Trophoblast cell (in vitro differentiated cells and primary cell): Measurements from ENCODE around the gene MOV10L1.

Experiments
- DNase-seq, 2 donors: peaks; one replicate each; pipeline ENCODE4 v3.0.0-alpha.2; 2016
- H2AFZ ChIP-seq: 2 replicates; pipeline ENCODE4 v1.6.1; 2013; ENCODE audit warnings: low read length, moderate library complexity, mild to moderate bottlenecking; ENCODE audit not compliant: insufficient read depth, poor library complexity
- H2AK5ac ChIP-seq: 2 replicates; pipeline ENCODE4 v1.6.1; 2013; ENCODE audit warnings: mild to moderate bottlenecking, low read length
- H2BK120ac ChIP-seq: 2 replicates; pipeline ENCODE4 v1.6.1; 2013; ENCODE audit warnings: low read length, mild to moderate bottlenecking, moderate library complexity; ENCODE audit not compliant: insufficient read depth, poor library complexity
- H2BK12ac ChIP-seq: 2 replicates; pipeline ENCODE4 v1.6.1; 2013; ENCODE audit warnings: mild to moderate bottlenecking, low read length, moderate library complexity
- H2BK5ac ChIP-seq: 2 replicates; pipeline ENCODE4 v1.6.1; 2013; ENCODE audit warnings: low read length, low read depth, moderate library complexity, mild to moderate bottlenecking; ENCODE audit not compliant: poor library complexity
- H3K14ac ChIP-seq: 2 replicates; pipeline ENCODE4 v1.6.1; 2013; ENCODE audit warnings: mild to moderate bottlenecking, low read length
- H3K18ac ChIP-seq: 2 replicates; pipeline ENCODE4 v1.6.1; 2013; ENCODE audit warnings: mild to moderate bottlenecking, low read length
- H3K23ac ChIP-seq: 2 replicates; pipeline ENCODE4 v1.6.1; 2013; ENCODE audit warnings: low read length
- H3K27ac ChIP-seq: 2 replicates; pipeline ENCODE4 v1.5.1; 2013; ENCODE audit warnings: low read depth, mild to moderate bottlenecking, inconsistent platforms, low read length, moderate library complexity
- H3K27me3 ChIP-seq: 2 replicates; pipeline ENCODE4 v1.6.1; 2013; ENCODE audit warnings: inconsistent platforms, mild to moderate bottlenecking, low read length, moderate library complexity; ENCODE audit not compliant: insufficient read depth
- H3K36me3 ChIP-seq, 2 experiments: 1 replicate in 1 of 2; 2 replicates in 1 of 2; pipeline ENCODE4 v1.6.1; 2013; ENCODE audit warnings: low read length in 2 of 2, mild to moderate bottlenecking in 2 of 2, moderate library complexity in 1 of 2; ENCODE audit not compliant: insufficient read depth in 2 of 2, control insufficient read depth in 1 of 2
- H3K4ac ChIP-seq: 2 replicates; pipeline ENCODE4 v1.6.1; 2013; ENCODE audit warnings: low read depth, mild to moderate bottlenecking, low read length, moderate library complexity
- H3K4me1 ChIP-seq, 2 experiments: 1 replicate in 1 of 2; 2 replicates in 1 of 2; pipeline ENCODE4 v1.6.1; 2013; ENCODE audit warnings: low read length in 2 of 2, mild to moderate bottlenecking in 2 of 2, moderate library complexity in 1 of 2; ENCODE audit not compliant: insufficient read depth in 2 of 2, control insufficient read depth in 1 of 2
- H3K4me2 ChIP-seq: 2 replicates; pipeline ENCODE4 v1.6.1; 2013; ENCODE audit warnings: inconsistent platforms, mild to moderate bottlenecking, low read length, moderate library complexity
- H3K4me3 ChIP-seq: 2 replicates; pipeline ENCODE4 v1.5.1; 2013; ENCODE audit warnings: mild to moderate bottlenecking, low read depth, low read length, inconsistent platforms
- H3K79me1 ChIP-seq: one replicate; pipeline ENCODE4 v1.6.1; 2013; ENCODE audit warnings: low read length
- H3K79me2 ChIP-seq: 2 replicates; pipeline ENCODE4 v1.6.1; 2013; ENCODE audit warnings: low read length, mild to moderate bottlenecking; ENCODE audit not compliant: control insufficient read depth, insufficient read depth, poor library complexity
- H3K9ac ChIP-seq: 2 replicates; pipeline ENCODE4 v1.6.1; 2013; ENCODE audit warnings: mild to moderate bottlenecking, low read length
- H3K9me3 ChIP-seq: 2 replicates; pipeline ENCODE4 v1.6.1; 2013; ENCODE audit warnings: low read depth, mild to moderate bottlenecking, control low read depth, inconsistent platforms, low read length; ENCODE audit not compliant: insufficient read depth
- H4K12ac ChIP-seq: 2 replicates; pipeline ENCODE4 v1.6.1; 2013; ENCODE audit warnings: low read depth, mild to moderate bottlenecking, low read length, moderate library complexity
- H4K8ac ChIP-seq: 2 replicates; pipeline ENCODE4 v1.6.1; 2013; ENCODE audit warnings: low read depth, mild to moderate bottlenecking, low read length, moderate library complexity
- H4K91ac ChIP-seq: one replicate; pipeline ENCODE4 v1.6.1; 2013; ENCODE audit warnings: low read depth, mild to moderate bottlenecking, low read length, moderate library complexity
- WGBS: extraction: QIAGEN DNeasy Blood & Tissue Kit; methylation state at CpG from one replicate; pipeline ENCODE4 v1.1.7; 2013; ENCODE audit warnings: missing lambda C conversion rate; ENCODE audit not compliant: insufficient read length, insufficient coverage; ENCODE audit errors: extremely low coverage; 5-methylcytosine and 5-hydroxymethylcytosine counted together

The MOV10L1 gene

GRCh38 chr22:50179937-50180726 lies 90.3 kb downstream of the MOV10L1 start:
- H3K27ac ChIP-seq, result no peak overlapping the region
- 100% methylated on average over 4 of the region's 39 CpGs for WGBS
- no peak overlapping the region for H3K14ac ChIP-seq
- H3K36me3 ChIP-seq, result no peaks in the 10 kb centered on the region
- no peak overlapping the region for H3K4me2 ChIP-seq
- peaks cover 2% of the 10 kb centered on the region for H3K79me1 ChIP-seq
- H3K79me2 ChIP-seq, result no peaks in the 10 kb centered on the region
- no peak overlapping the region for H2BK5ac ChIP-seq
- no peak overlapping the region for H3K18ac ChIP-seq
- no peak for DNase-seq
- H2AK5ac ChIP-seq, result no peak overlapping the region
- peaks cover 7% of the 10 kb centered on the region for H3K9me3 ChIP-seq
- no peak overlapping the region for H4K12ac ChIP-seq
- H3K4ac ChIP-seq, result no peak overlapping the region
- H2BK12ac ChIP-seq, result no peak overlapping the region
- H2BK120ac ChIP-seq, result no peak overlapping the region
- H3K9ac ChIP-seq, result no peak overlapping the region
- H4K91ac ChIP-seq, result no peak overlapping the region
- H3K27me3 ChIP-seq, result no peaks in the 10 kb centered on the region
- no peak overlapping the region for H3K23ac ChIP-seq
- H4K8ac ChIP-seq, result no peak overlapping the region
- no peak overlapping the region for H2AFZ ChIP-seq
- peaks cover 10 to 12% of the 10 kb centered on the region in 2 experiments for H3K4me1 ChIP-seq
- no peak overlapping the region for H3K4me3 ChIP-seq

DNA sequence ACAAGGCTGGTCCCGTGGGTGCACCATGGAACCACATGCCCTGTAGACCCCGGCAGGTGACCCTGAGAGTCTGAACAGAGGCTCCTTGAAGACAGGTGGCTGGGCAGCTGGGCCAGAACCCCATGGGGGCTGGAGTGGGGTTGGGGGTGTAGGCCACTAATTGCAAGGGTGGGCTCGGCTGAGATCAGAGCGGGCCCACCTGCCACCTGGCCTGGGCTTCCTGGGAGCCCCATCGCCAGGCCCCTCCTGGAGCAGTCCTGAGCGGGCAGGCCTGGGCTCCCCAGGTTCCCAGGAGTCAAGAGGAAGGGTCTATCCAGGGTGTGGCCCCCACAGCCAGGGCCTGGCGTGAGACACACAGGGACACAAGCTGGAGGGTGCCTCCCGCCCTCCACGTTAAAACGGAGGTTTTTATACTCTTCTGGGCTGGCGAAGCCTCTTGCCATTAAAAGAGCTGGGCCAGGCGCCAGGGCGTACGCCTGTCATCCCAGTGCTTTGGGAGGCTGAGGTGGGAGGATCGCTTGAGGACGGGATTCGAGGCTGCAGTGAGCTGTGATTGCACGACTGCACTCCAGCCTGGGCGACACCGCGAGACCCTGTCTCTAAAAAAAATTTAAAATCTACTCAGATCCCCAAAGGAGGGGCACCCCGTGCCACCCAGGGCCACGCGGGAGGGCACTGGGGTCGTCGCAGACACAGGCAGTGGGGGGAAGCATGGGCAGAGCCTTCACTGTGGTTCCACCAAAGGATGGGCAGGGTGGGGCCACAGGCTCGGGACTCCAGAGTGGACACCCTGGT lies 91.1 kb downstream of the MOV10L1 start:
- Histone ChIP-seq H3K36me3 (no peaks in the 10 kb centered on the region), H3K18ac (no peak overlapping the region), H3K4ac (no peak overlapping the region), H2BK120ac (no peak overlapping the region), H4K12ac (no peak overlapping the region), H3K27ac (no peak overlapping the region), H4K91ac (no peak overlapping the region), H3K4me3 (no peak overlapping the region), H3K79me2 (peaks cover 3% of the 10 kb centered on the region), H3K27me3 (no peaks in the 10 kb centered on the region), H3K4me2 (no peak overlapping the region), H2AK5ac (no peak overlapping the region), H2BK12ac (no peak overlapping the region), H3K4me1 (peaks cover 13 to 14% of the 10 kb centered on the region in 2 experiments), H3K79me1 (peaks cover 6% of the 10 kb centered on the region), H2AFZ (no peak overlapping the region), H3K9ac (no peak overlapping the region), H2BK5ac (no peak overlapping the region), H3K23ac (no peak overlapping the region), H3K9me3 (peaks cover 7% of the 10 kb centered on the region), H3K14ac (no peak overlapping the region), H4K8ac (no peak overlapping the region)
- no CpG with 5 or more reads among the region's 27 CpGs for WGBS
- DNase-seq, result no peak

DNA sequence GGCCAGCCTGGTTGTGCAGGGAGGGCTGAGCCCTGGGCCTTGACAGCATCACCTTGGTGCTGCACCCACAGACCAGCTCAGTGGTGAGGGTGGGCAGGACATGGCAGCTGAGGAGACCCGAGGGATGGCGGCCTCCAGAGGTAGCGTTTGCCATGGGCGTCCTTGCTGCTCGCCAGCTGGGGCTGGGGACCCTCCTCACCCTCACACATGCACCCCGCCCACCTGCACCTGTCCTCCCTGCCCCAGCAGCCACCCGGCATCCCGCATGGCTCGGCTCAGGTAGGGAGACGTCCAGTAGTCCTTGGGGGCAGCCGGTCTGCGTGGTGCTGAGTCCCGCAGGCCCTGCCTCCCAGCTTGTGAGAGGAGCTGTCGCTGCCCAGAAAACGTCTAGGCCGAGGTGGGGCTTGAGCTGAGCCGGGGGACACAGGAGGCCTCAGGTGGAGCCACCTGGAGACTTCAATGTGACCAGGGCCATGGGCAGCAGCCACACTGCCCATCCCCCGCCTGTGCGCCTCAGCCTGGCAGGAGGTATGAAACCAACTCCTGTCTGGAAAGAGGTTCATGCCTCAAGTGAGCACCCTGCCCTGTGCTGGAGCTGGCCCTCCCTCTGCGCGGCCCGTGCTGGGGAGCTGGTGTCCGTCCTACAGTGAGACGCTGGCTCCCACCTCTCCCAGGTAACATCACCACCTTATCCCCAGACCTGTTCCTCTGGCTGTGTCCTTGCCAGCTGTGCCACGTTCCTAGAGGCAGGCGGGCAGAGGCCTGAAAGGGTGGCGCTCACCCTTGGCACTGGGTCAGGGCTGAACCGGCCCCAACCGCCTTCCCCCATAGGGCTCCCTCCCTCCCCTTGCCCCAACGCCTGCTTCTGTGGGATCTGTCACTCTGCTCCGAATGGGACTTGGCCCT lies 92.6 kb downstream of the MOV10L1 start:
- H3K14ac ChIP-seq, result no peak overlapping the region
- H3K27me3 ChIP-seq, result no peaks in the 10 kb centered on the region
- peaks cover 10% of the 10 kb centered on the region for H3K79me1 ChIP-seq
- no peak for DNase-seq
- no peaks in the 10 kb centered on the region for H3K36me3 ChIP-seq
- H3K4me2 ChIP-seq, result no peak overlapping the region
- H3K79me2 ChIP-seq, result peaks cover 13% of the 10 kb centered on the region
- H3K18ac ChIP-seq, result no peak overlapping the region
- no peak overlapping the region for H3K9ac ChIP-seq
- H3K23ac ChIP-seq, result no peak overlapping the region
- H3K27ac ChIP-seq, result no peak overlapping the region
- peaks cover 4% of the 10 kb centered on the region for H3K9me3 ChIP-seq
- H2BK120ac ChIP-seq, result no peak overlapping the region
- no peak overlapping the region for H2AFZ ChIP-seq
- H3K4ac ChIP-seq, result no peak overlapping the region
- H2BK12ac ChIP-seq, result no peak overlapping the region
- H2BK5ac ChIP-seq, result no peak overlapping the region
- no CpG with 5 or more reads among the region's 31 CpGs for WGBS
- no peak overlapping the region for H2AK5ac ChIP-seq
- H4K12ac ChIP-seq, result no peak overlapping the region
- no peak overlapping the region for H4K91ac ChIP-seq
- peaks cover 19 to 21% of the 10 kb centered on the region in 2 experiments for H3K4me1 ChIP-seq
- no peak overlapping the region for H3K4me3 ChIP-seq
- H4K8ac ChIP-seq, result no peak overlapping the region
